K562 (cell line): ENCODE measurements around the gene NFE2. TPM values are rescaled to one million over a fixed set of nuclear protein-coding genes. Genes with fewer than 3 reads are reported as not detected.
A peak's percentile ranks its signal among the peaks of the same experiment; 100 is the strongest.

Experiments
- ATAC-seq: fragments of 200-7000 bp; cut with Tn5 transposase; 3 replicates; pipeline ENCODE4 v1.9.1; 2020; ENCODE audit warnings: moderate library complexity
- BruUV-seq: library from RNA; stranded (reverse); fragments of 400-500 nt; replicated peaks from 2 replicates; lab custom pipeline; 2021; lab: Mats Ljungman, UMichigan
- CTCF ChIA-PET: fragments of 300-600 bp; formaldehyde crosslinking; extraction: SDS; loops from one replicate; lab custom pipeline; 2021; ENCODE audit warnings: low intra/inter-chr PET ratio; lab: Yijun Ruan, JAX
- POLR2A ChIA-PET: fragments of 300-600, 350-650 bp; sonication (Branson Sonifier 250); formaldehyde crosslinking; extraction: SDS; loops from one replicate; lab custom pipeline; 2021; ENCODE audit warnings: antibody characterized with exemption, inconsistent platforms; lab: Yijun Ruan, JAX
- DNase-seq, 4 experiments: peaks; one replicate each; pipeline versions ENCODE4 v3.0.0 to v3.0.0-alpha.2; 2011 to 2018; ENCODE audit warnings: low spot score in 3 of 4, mixed read lengths in 3 of 4; ENCODE audit errors: extremely low read depth in 1 of 4
- FAIRE-seq: peaks from 2 replicates; lab custom pipeline; 2011; peaks lifted over from hg19 to GRCh38; lab: Jason Lieb, UNC
- H2AFZ ChIP-seq: 2 replicates; pipeline ENCODE4 v1.6.0; 2011; ENCODE audit warnings: low read depth, low read length, control low read depth, inconsistent platforms
- H3K27ac ChIP-seq: fragments of 200-600 bp; 3 replicates; pipeline ENCODE4 v1.8.0; 2011; ENCODE audit warnings: low read depth, mild to moderate bottlenecking, control low read depth, inconsistent platforms, low read length, moderate library complexity, mixed read lengths; ENCODE audit errors: extremely low read depth
- H3K27me3 ChIP-seq, 2 experiments: fragments of 300-600 bp in 1 of 2; 2 replicates in 1 of 2; 3 replicates in 1 of 2; pipeline versions ENCODE4 v1.6.0 to v1.8.0; 2011; ENCODE audit warnings: inconsistent platforms in 2 of 2, low read length in 2 of 2, mild to moderate bottlenecking in 1 of 2, mixed read lengths in 1 of 2, moderate library complexity in 1 of 2; ENCODE audit not compliant: control insufficient read depth in 2 of 2, insufficient read depth in 2 of 2
- H3K36me3 ChIP-seq: fragments of 300-600 bp; 3 replicates; pipeline ENCODE4 v1.8.0; 2011; ENCODE audit warnings: mild to moderate bottlenecking, low read length, inconsistent platforms; ENCODE audit not compliant: control insufficient read depth, insufficient read depth
- H3K4me1 ChIP-seq, 2 experiments: fragments of 200-600 bp in 1 of 2; replicated peaks in 1 of 2; 2 replicates in 1 of 2; 3 replicates in 1 of 2; pipeline versions ENCODE4 v1.5.1 to v1.8.0; 2011; ENCODE audit warnings: inconsistent platforms in 2 of 2, low read length in 2 of 2, mild to moderate bottlenecking in 1 of 2, mixed read lengths in 1 of 2, moderate library complexity in 1 of 2; ENCODE audit not compliant: control insufficient read depth in 2 of 2, insufficient read depth in 2 of 2
- H3K4me2 ChIP-seq: 2 replicates; pipeline ENCODE4 v1.6.1; 2011; ENCODE audit warnings: low read length, control low read depth, inconsistent platforms, mixed read lengths; ENCODE audit not compliant: insufficient read depth
- H3K4me3 ChIP-seq: fragments of 200-600 bp; sonication (generic), shearing (Covaris generic); 2 replicates; pipeline ENCODE4 v1.5.1; 2016; ENCODE audit warnings: control low read depth, inconsistent platforms
- H3K79me2 ChIP-seq: fragments of 200-600 bp; 3 replicates; pipeline ENCODE4 v1.8.0; 2011; ENCODE audit warnings: low read length, inconsistent platforms; ENCODE audit not compliant: control insufficient read depth, insufficient read depth
- H3K9ac ChIP-seq, 2 experiments: 2 replicates each; pipeline versions ENCODE4 v1.6.0 to v1.6.1; 2011; ENCODE audit warnings: low read depth in 2 of 2, low read length in 2 of 2, control low read depth in 1 of 2, inconsistent platforms in 1 of 2, mild to moderate bottlenecking in 1 of 2, mixed read lengths in 1 of 2; ENCODE audit not compliant: insufficient read depth in 1 of 2
- H3K9me1 ChIP-seq: one replicate; pipeline ENCODE4 v1.6.0; 2011; ENCODE audit warnings: inconsistent platforms, mild to moderate bottlenecking, low read length, moderate library complexity; ENCODE audit not compliant: control insufficient read depth, insufficient read depth
- H3K9me3 ChIP-seq: replicated peaks from 2 replicates; pipeline ENCODE4 v1.5.1; 2011; ENCODE audit warnings: low read depth, low read length, inconsistent platforms; ENCODE audit not compliant: control insufficient read depth, insufficient read depth
- H4K20me1 ChIP-seq: replicated peaks from 2 replicates; pipeline ENCODE4 v1.6.1; 2011; ENCODE audit warnings: low read length, inconsistent platforms, mixed read lengths; ENCODE audit not compliant: control insufficient read depth, insufficient read depth
- CBX1 ChIP-seq: sonication (generic); IDR thresholded peaks from 2 replicates; pipeline ENCODE4 v1.6.1; 2016; ENCODE audit warnings: antibody characterized with exemption, low read depth, mild to moderate bottlenecking
- CBX2 ChIP-seq: fragments of 200-600 bp; sonication (generic); IDR thresholded peaks from one replicate; pipeline ENCODE4 v1.6.1; 2012; ENCODE audit warnings: mild to moderate bottlenecking, low read length, inconsistent platforms; ENCODE audit not compliant: insufficient read depth, poor library complexity, severe bottlenecking
- EGR1 ChIP-seq: fragments of 450-650 bp; conservative IDR thresholded peaks from 2 replicates; pipeline ENCODE4 v1.6.1; 2017; ENCODE audit warnings: mild to moderate bottlenecking
- GATAD2B ChIP-seq: fragments of 450-650 bp; IDR thresholded peaks from 2 replicates; pipeline ENCODE4 v1.6.1; 2017; ENCODE audit warnings: mild to moderate bottlenecking, borderline replicate concordance
- HDAC1 ChIP-seq, 2 experiments: fragments of 450-650 bp; IDR thresholded peaks; 2 replicates each; pipeline ENCODE4 v1.6.1; 2016 to 2017; ENCODE audit warnings: inconsistent platforms in 1 of 2, mild to moderate bottlenecking in 1 of 2, moderate library complexity in 1 of 2
- LCOR ChIP-seq: sonication (generic); formaldehyde crosslinking; IDR thresholded peaks from 2 replicates; pipeline ENCODE4 v1.8.0; 2022; ENCODE audit warnings: mild to moderate bottlenecking, missing genetic modification reagents
- NFE2L1 ChIP-seq: fragments of 450-650 bp; IDR thresholded peaks from 2 replicates; pipeline ENCODE4 v1.6.1; 2016; ENCODE audit warnings: missing genetic modification characterization, low read depth, mild to moderate bottlenecking, missing compliant biosample characterization, moderate library complexity, borderline replicate concordance
- NR2C2 ChIP-seq, 2 experiments: fragments of 200-800 bp in 1 of 2; sonication (Bioruptor generic) in 1 of 2; sonication (generic) in 1 of 2; formaldehyde crosslinking in 1 of 2; IDR thresholded peaks; 2 replicates each; pipeline versions ENCODE4 v1.6.1 to v1.8.0; 2016 to 2022; ENCODE audit warnings: mild to moderate bottlenecking in 1 of 2, missing compliant biosample characterization in 1 of 2, missing genetic modification characterization in 1 of 2, missing genetic modification reagents in 1 of 2
- POU5F1 ChIP-seq: fragments of 150-350 bp; IDR thresholded peaks from 2 replicates; pipeline ENCODE4 v1.6.1; 2014; ENCODE audit warnings: borderline replicate concordance, low read length, low read depth, mild to moderate bottlenecking; ENCODE audit not compliant: partially characterized antibody
- SAFB ChIP-seq: fragments of 200-400 bp; formaldehyde crosslinking; IDR thresholded peaks from 2 replicates; pipeline ENCODE4 v1.6.1; 2017; ENCODE audit warnings: low read depth, low read length, borderline replicate concordance
- ZBTB17 ChIP-seq: fragments of 450-650 bp; formaldehyde crosslinking; IDR thresholded peaks from 2 replicates; pipeline ENCODE4 v1.4.0; 2020; ENCODE audit warnings: mild to moderate bottlenecking
- ZFP30 ChIP-seq: fragments of 250-450 bp; sonication (Bioruptor Pico); IDR thresholded peaks from 2 replicates; pipeline ENCODE4 v1.8.0; 2022; ENCODE audit warnings: moderate library complexity, mild to moderate bottlenecking, inconsistent platforms, borderline replicate concordance
- ZNF830 ChIP-seq: fragments of 250-450 bp; sonication (Bioruptor Pico); IDR thresholded peaks from 2 replicates; pipeline ENCODE4 v1.5.0; 2021; ENCODE audit warnings: mild to moderate bottlenecking
- WGBS: fragments of 100-300 bp; shearing (Covaris generic); methylation state at CpG from one replicate; pipeline ENCODE4 v1.1.6; 2016; ENCODE audit warnings: low coverage, mixed read lengths; ENCODE audit not compliant: insufficient coverage; ENCODE audit errors: missing lambda C conversion rate; 5-methylcytosine and 5-hydroxymethylcytosine counted together
- in situ Hi-C: fragments of 300-500 bp; cut with MboI; formaldehyde crosslinking; loops from 4 replicates; pipeline ENCODE4 v1.15.0; 2018; ENCODE audit warnings: inconsistent platforms, mixed read lengths
- intact Hi-C: fragments of 100-400 bp; cut with micrococcal nuclease; formaldehyde crosslinking; loops from 2 replicates; pipeline ENCODE4 v1.14.2; 2022
- polyA plus RNA-seq, 8 experiments: library from polyadenylated mRNA; depleted of rRNA in 4 of 8; stranded (reverse) in 5 of 8; unstranded in 3 of 8; fragments of >200 nt; fragmentation: Nextera tagmentation in 2 of 8; fragmentation: Illumina TruSeq in 1 of 8; extraction: Ambion mirVana in 2 of 8; extraction: Trizol in 1 of 8; gene quantifications; 2 replicates each; pipeline versions ENCODE4 v1.2.1 to v1.2.3, GENCODE V29; 2011 to 2014; ENCODE audit warnings: inconsistent platforms in 1 of 8, missing spikeins in 1 of 8
- total RNA-seq, 7 experiments: library from RNA; depleted of rRNA in 6 of 7; stranded (reverse); fragments of >200 nt in 6 of 7; fragmentation: Illumina TruSeq in 2 of 7; extraction: Trizol in 2 of 7; gene quantifications; 2 replicates each; pipeline versions ENCODE4 v1.2.1 to v1.2.3, GENCODE V29; 2011 to 2021; ENCODE audit warnings: low replicate concordance in 1 of 7

Gene NFE2
- total and polyA plus RNA-seq, 9 of the 15 experiments (the other 6 are each of a cell fraction or from before 2014, with no cell fraction given): 12.3 to 282 (median 208) TPM

DNA sequence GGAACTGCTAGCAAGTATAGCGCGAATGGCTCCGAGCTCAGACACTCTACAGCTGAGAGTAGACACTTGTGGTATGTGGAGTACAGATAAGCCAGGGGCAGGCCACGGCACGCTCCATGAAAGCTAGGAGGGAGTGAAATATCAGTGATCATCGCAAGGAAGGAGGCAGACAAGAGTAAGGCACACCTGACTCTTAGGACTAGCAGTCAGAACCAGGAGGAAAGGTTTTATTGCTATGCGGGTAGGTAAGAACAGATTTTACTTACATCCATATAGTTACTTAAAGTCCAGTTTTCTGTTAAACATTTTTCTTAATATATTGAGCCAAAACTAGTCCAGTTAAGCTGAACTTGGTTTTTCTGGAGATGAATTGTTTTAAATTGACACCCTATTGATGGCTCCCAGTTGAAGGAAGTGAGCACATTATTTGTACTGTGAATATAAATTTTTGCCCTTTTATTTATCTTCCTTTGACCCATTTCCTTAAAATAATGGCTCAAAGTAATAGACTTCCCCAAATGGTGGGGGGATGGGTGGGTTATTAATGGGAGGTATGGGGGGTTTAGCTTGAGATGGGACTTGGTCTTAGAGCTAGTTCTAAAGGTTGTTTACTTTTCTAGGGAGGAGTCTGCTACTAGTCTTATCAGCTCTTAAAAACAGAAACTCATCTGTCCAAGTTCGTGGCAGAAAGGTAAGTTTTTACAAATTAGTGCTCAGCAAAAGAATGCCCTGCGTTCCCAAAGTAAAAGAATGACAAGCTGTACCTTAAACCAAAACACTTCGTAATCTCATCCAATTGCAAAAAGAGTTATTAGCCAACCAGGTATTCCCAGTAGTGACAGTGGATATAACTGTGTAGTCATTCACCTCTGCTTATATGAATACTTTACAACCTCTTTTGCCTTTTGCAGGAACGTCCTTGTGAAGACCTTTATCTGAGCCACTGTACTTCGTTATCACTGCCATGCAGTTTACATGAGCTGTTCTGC, 14.5 kb downstream of the NFE2 start (continued):
- no peak for TF ChIP-seq SAFB

DNA sequence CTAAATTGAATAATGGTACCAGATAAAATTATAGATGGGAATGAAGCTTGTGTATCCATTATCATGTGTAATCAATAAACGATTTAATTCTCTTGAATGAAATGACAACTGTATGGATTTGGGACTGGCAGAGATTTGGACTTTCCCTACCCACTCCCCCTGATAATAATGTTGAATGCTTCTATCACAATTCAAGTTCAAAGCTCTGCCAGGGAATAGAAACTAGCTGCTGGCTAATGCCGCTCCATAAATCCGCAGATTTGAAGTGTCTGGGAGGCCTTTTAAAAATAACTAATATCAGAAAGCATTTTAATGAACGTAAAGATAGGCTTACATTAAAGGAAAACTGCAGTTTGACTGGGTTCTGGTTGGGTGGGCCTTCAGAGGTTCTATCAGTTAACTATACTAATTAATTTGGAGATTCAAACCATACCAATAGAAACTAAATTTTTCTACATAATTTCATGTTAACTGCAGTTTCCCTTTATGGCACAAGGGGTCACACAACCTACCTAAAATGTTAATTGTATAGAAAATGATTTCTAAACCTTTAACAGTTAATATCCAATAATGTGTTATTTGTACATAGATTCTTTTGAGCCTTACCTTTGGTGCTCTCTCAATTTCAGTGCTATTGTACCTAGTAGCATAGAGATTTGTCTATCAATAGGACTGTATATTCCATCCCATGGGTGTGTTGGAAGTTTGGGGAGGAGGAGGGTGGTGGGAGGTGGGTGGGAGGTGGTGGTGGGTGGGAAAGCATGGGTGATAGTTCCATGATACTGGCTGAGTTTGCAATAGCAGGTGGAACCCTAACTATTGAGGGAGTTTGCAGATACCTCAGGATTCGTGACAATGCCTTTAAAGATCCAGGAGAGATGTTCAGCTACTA, 15.4 kb downstream of the NFE2 start:
- peaks cover 68% of the 10 kb centered on the region for H4K20me1 ChIP-seq
- H3K27ac ChIP-seq: peak overlapping the region; percentile 75
- H3K36me3 ChIP-seq: peaks cover 92% of the 10 kb centered on the region
- ATAC-seq (peak; percentile 0; the same call in 1 of the 3 replicates), DNase-seq (peak in 1 of 4 experiments; percentile 10), FAIRE-seq (no peak)
- peaks cover 22 to 31% of the 10 kb centered on the region in 2 experiments; a peak in 4 of 5 replicates for H3K4me1 ChIP-seq
- H3K4me3 ChIP-seq: peak overlapping the region; percentile 71
- H3K79me2 ChIP-seq: peaks cover 99% of the 10 kb centered on the region
- CTCF ChIA-PET: interaction anchor here (0.7 to 0.9 kb wide), 3 partner anchors 40 to 95 kb away, joined by 3 to 5 read pairs (median 3); partner anchors contain the start of gene COPZ1
- BruUV-seq: no TSS peak
- POLR2A ChIA-PET: interaction anchor here (0.6 to 5.3 kb wide), 24 partner anchors 9 to 288 kb away, joined by 3 to 110 read pairs (median 5); partner anchors contain the start of genes COPZ1 and NFE2
- peak overlapping the region; percentile 87 to 100; a peak in 3 of 4 replicates for H3K9ac ChIP-seq
- WGBS: 3% methylated on average over 5 of the region's 5 CpGs
- no peak overlapping the region for H2AFZ ChIP-seq
- H3K4me2 ChIP-seq: peak overlapping the region; percentile 99
- in situ Hi-C loops: no loop called here
- H3K9me3 ChIP-seq: no peaks in the 10 kb centered on the region
- no peaks in the 10 kb centered on the region for H3K9me1 ChIP-seq
- intact Hi-C loops: loop anchor here (5.0 kb wide), 1 partner anchor 63 kb away; no protein-coding TSS in a partner anchor
- H3K27me3 ChIP-seq: no peaks in the 10 kb centered on the region
- TF ChIP-seq GATAD2B (0 out of 2 replicates have a peak, but pooled peaks have one; percentile 55), EGR1 (peak; percentile 50), POU5F1 (no peak), NR2C2 (CRISPR knock-in tag; IDR thresholded peaks at IDR 0.05) (no peak), NR2C2 (tag; IDR thresholded peaks at IDR 0.05) (no peak), ZBTB17 (CRISPR knock-in tag) (no peak), CBX2 (no peak), CBX1 (no peak), NFE2L1 (no peak), HDAC1 (IDR thresholded peaks at IDR 0.05) (no peak), ZFP30 (CRISPR knock-in tag) (peak; percentile 66; the same call in 1 of the 2 replicates), ZNF830 (CRISPR knock-in tag) (no peak), LCOR (CRISPR knock-in tag) (0 out of 2 replicates have a peak, but pooled peaks have one; percentile 31)
